ENCODE measurements around the gene DMD.

DNA sequence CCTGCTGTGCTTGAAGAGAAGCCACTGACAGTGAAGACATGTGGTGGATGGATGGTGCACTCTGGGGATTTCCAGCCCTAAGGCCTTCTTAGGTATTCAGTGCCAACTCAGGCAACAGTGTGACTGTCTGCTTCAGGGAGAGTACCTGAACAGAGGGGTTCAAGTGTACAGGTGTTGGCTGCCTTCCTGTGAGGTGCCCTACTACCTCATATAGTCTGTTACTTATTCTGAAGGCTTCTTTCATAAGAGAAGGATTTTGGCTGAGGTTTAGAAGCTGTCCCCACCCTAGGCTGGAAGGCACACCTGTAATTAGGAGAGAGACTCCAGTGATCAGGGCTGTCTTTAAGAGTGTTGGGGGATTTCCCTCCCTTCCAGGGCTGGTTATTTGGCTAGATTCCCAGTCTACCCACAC is 2141.3 kb downstream of the DMD start:
- TF ChIP-seq CTCF (IDR thresholded peaks at IDR 0.05) (no peak), POLR2A (IDR thresholded peaks at IDR 0.05) (no peak)
